ENCODE data around the gene OR6C70.

OR6C70 gene

GRCh38 chr12:55470088-55470829 lies at the start of gene OR6C70:
TSS of gene OR6C70 (minus strand) at chr12:55470138. CDS start at chr12:55470138, 0 bp downstream.
- H3K9me3 Mint-ChIP-seq = no peaks in the 10 kb centered on the region
- H3K4me3 Mint-ChIP-seq = no peak within 1 kb of the TSS
- no peak for DNase-seq
- H3K27me3 Mint-ChIP-seq (ENCODE audit: low read depth, poor library complexity) = no peaks in the 10 kb centered on the region
- H3K27ac Mint-ChIP-seq = no peak within 1 kb of the TSS
- TF ChIP-seq CTCF (IDR thresholded peaks at IDR 0.05) = no peak
- no peaks in the 10 kb centered on the region for H3K36me3 Mint-ChIP-seq (ENCODE audit: low read depth)
- H3K4me1 Mint-ChIP-seq = peaks cover 5% of the 10 kb centered on the region

DNA sequence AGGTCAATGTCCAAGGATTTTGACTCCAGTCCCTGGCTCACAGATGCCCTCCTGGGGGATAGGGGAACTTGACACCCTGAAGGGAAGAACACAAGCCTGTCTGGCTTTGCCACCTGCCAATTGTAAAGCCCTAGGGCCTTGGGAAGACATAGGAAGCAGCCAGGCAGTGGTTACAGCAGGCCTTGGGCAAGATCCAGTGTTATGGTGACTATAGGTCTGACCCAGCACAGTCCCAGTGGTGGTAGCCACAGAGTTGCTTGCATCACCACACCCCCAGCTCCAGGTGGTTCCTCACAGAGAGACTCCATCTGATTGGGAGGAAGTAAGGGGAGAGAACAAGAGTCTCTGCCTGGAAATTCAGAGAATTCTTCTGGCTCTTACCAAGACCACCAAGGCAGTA lies 46.5 kb upstream of the OR6C70 start:
- no peak for DNase-seq
- TF ChIP-seq CTCF (IDR thresholded peaks at IDR 0.05) = no peak
- H3K27me3 Mint-ChIP-seq (ENCODE audit: low read depth, poor library complexity) = peaks cover 3% of the 10 kb centered on the region
- H3K9me3 Mint-ChIP-seq = peaks cover 23% of the 10 kb centered on the region
- no peak overlapping the region for H3K27ac Mint-ChIP-seq
- H3K36me3 Mint-ChIP-seq (ENCODE audit: low read depth) = no peaks in the 10 kb centered on the region
- no peaks in the 10 kb centered on the region for H3K4me1 Mint-ChIP-seq
- H3K4me3 Mint-ChIP-seq = no peak overlapping the region

DNA sequence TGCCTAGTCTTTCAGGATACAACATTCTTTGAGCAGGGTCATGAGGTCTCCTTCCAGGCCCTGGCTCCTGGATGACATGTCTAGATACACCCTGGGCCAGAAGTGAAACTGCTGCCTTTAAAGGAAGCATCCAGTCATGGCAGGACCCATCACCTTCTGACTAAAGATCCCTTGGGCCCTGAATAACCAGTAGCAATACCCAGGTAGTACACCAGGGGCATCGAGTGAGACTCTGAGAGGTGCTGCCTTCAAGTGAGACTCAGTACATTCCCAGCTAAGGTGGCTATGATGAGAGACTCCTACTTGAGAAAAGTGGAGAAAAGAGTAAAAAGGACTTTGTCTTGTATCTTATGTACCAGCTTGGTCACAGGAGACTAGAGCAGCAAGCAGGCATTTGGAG lies 45.8 kb upstream of the OR6C70 start:
- peaks cover 3% of the 10 kb centered on the region for H3K27me3 Mint-ChIP-seq (ENCODE audit: low read depth, poor library complexity)
- no peak overlapping the region for H3K27ac Mint-ChIP-seq
- H3K36me3 Mint-ChIP-seq (ENCODE audit: low read depth) = no peaks in the 10 kb centered on the region
- no peak for DNase-seq
- H3K4me3 Mint-ChIP-seq = no peak overlapping the region
- peaks cover 23% of the 10 kb centered on the region for H3K9me3 Mint-ChIP-seq
- TF ChIP-seq CTCF (IDR thresholded peaks at IDR 0.05) = peak; percentile 21
- no peaks in the 10 kb centered on the region for H3K4me1 Mint-ChIP-seq

DNA sequence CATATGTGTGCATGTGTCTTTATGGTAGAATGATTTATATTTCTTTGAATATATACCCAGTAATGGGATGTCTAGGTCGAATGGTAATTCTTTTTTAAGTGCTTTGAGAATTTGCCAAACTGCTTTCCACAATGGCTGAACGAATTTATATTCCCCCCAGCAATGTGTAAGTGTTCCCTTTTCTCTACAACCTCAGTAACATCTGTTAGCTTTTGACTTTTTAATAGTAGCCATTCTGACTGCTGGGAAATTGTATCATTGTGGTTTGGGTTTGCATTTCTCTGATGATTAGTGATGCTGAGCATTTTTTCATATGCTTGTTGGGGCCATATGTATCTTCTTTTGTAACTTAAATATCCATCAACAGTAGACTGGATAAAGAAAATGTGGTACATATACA lies 31.7 kb upstream of the OR6C70 start:
- H3K9me3 Mint-ChIP-seq = peaks cover 10% of the 10 kb centered on the region
- no peak for TF ChIP-seq CTCF (IDR thresholded peaks at IDR 0.05)
- DNase-seq = no peak
- H3K36me3 Mint-ChIP-seq (ENCODE audit: low read depth) = no peaks in the 10 kb centered on the region
- peaks cover 7% of the 10 kb centered on the region for H3K4me1 Mint-ChIP-seq
- H3K27me3 Mint-ChIP-seq (ENCODE audit: low read depth, poor library complexity) = no peaks in the 10 kb centered on the region
- H3K4me3 Mint-ChIP-seq = no peak overlapping the region
- H3K27ac Mint-ChIP-seq = no peak overlapping the region

DNA sequence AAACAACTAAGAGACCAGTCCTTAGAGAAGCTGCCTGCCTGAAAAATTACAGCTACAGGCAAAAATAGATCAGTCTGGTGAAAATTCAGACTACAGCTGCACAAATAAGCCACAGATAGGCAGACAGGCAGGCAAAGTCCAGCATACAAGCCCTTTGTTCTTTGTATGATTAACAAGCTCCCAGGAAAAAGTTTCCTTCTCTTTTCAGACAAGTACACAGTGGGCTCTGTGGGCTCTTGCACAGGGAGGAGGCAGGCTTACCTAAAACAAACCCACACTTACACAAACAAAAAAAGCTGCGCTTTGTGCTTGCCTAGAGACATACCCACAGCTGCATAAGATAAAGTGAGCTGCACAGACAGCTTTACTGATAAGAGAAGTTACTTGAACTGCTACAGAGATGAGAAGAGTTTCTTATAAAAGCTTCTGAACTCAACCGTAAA lies 29.9 kb upstream of the OR6C70 start:
- no peak for DNase-seq
- Mint-ChIP-seq H3K4me3 (no peak overlapping the region), H3K4me1 (peaks cover 7% of the 10 kb centered on the region), H3K9me3 (no peaks in the 10 kb centered on the region), H3K27me3 (ENCODE audit: low read depth, poor library complexity) (peaks cover 3% of the 10 kb centered on the region), H3K27ac (peak overlapping the region; percentile 2), H3K36me3 (ENCODE audit: low read depth) (no peaks in the 10 kb centered on the region)
- TF ChIP-seq CTCF (IDR thresholded peaks at IDR 0.05) = no peak

DNA sequence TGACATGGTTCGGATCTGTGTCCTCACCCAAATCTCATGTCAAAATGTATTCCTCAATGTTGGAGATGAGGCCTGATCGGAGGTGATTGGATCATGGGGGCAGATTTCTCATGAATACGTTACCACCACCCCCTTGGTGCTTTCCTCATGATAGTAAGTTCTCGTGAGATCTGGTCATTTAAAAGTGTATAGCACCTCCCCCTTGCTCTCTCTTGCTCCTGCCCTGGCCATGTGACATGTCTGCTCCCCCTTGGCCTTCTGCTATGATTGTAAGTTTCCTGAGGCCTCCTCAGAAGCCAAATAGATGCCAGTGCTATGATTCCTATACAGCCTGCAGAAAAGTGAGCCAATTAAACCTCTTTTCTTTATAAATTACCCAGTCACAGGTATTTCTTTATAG lies 29.3 kb upstream of the OR6C70 start:
- Mint-ChIP-seq H3K36me3 (ENCODE audit: low read depth) (no peaks in the 10 kb centered on the region), H3K4me3 (no peak overlapping the region), H3K27me3 (ENCODE audit: low read depth, poor library complexity) (peaks cover 3% of the 10 kb centered on the region), H3K4me1 (peaks cover 7% of the 10 kb centered on the region), H3K9me3 (no peaks in the 10 kb centered on the region), H3K27ac (no peak overlapping the region)
- TF ChIP-seq CTCF (IDR thresholded peaks at IDR 0.05) = no peak
- DNase-seq = no peak
